Cerebellar cortex (tissue), 1 donor: ENCODE data around the gene MTUS2.
"Not testable (repeated sequence)": the region's sequence is repeated elsewhere in the genome, so short reads cannot be mapped to it uniquely, and the experiment has no call there.

Source experiments
- DNase-seq: peaks from one replicate; pipeline ENCODE4 v3.0.0-alpha.2; 2015; ENCODE audit warnings: low spot score

MTUS2 gene

GRCh38 chr13:29165216-29165615 is 345.1 kb downstream of the MTUS2 start:
- no peak for DNase-seq

GRCh38 chr13:29165840-29166239 is 345.7 kb downstream of the MTUS2 start:
- no peak for DNase-seq

- DNase-seq = no peak
These were observed 350.4 kb downstream of the MTUS2 start for GRCh38 chr13:29170436-29171082.

- no peak for DNase-seq
These were observed 351.1 kb downstream of the MTUS2 start for GRCh38 chr13:29171244-29171643.

GRCh38 chr13:29174093-29174492 is 354.0 kb downstream of the MTUS2 start:
- no peak for DNase-seq

GRCh38 chr13:29175250-29175873 is 355.2 kb downstream of the MTUS2 start:
- DNase-seq = no peak

- DNase-seq = no peak
These were observed 359.9 kb downstream of the MTUS2 start for GRCh38 chr13:29180055-29180454.

- DNase-seq = no peak
These were observed 362.1 kb downstream of the MTUS2 start for GRCh38 chr13:29182216-29182615.

GRCh38 chr13:29185926-29186325 is 365.8 kb downstream of the MTUS2 start:
- DNase-seq = no peak

- no peak for DNase-seq
These were observed 367.4 kb downstream of the MTUS2 start for GRCh38 chr13:29187584-29187983.

- no peak for DNase-seq
These were observed 370.2 kb downstream of the MTUS2 start for GRCh38 chr13:29190298-29190697.

GRCh38 chr13:29193083-29193482 is 372.9 kb downstream of the MTUS2 start:
- DNase-seq = no peak

- no peak for DNase-seq
These were observed 375.3 kb downstream of the MTUS2 start for GRCh38 chr13:29195456-29195855.

GRCh38 chr13:29196409-29197074 is 376.4 kb downstream of the MTUS2 start:
- DNase-seq = no peak

- not testable (repeated sequence) for DNase-seq
These were observed 382.6 kb downstream of the MTUS2 start for GRCh38 chr13:29202753-29203152.

GRCh38 chr13:29204651-29205050 is 384.5 kb downstream of the MTUS2 start:
- no peak for DNase-seq

- DNase-seq = no peak
These were observed 390.5 kb downstream of the MTUS2 start for GRCh38 chr13:29210676-29211075.

GRCh38 chr13:29211162-29211561 is 391.0 kb downstream of the MTUS2 start:
- not testable (repeated sequence) for DNase-seq

GRCh38 chr13:29222458-29222857 is 402.3 kb downstream of the MTUS2 start:
- no peak for DNase-seq

- DNase-seq = no peak
These were observed 404.1 kb downstream of the MTUS2 start for GRCh38 chr13:29224206-29224605.

- DNase-seq = no peak
These were observed 407.4 kb downstream of the MTUS2 start for GRCh38 chr13:29227576-29227975.

GRCh38 chr13:29230299-29230845 is 410.2 kb downstream of the MTUS2 start:
- no peak for DNase-seq
